NOMO-1 treated with dmso at 0.1 percent for 144 hours (cell line): ENCODE measurements around the gene CDC7.
"Not testable (repeated sequence)": the region's sequence is repeated elsewhere in the genome, so short reads cannot be mapped to it uniquely, and the experiment has no call there.

ENCODE experiments used
- DNase-seq: peaks from one replicate; lab custom pipeline; 2025; ENCODE audit not compliant: unreplicated experiment; lab: John Stamatoyannopoulos, UW

Gene CDC7

DNA sequence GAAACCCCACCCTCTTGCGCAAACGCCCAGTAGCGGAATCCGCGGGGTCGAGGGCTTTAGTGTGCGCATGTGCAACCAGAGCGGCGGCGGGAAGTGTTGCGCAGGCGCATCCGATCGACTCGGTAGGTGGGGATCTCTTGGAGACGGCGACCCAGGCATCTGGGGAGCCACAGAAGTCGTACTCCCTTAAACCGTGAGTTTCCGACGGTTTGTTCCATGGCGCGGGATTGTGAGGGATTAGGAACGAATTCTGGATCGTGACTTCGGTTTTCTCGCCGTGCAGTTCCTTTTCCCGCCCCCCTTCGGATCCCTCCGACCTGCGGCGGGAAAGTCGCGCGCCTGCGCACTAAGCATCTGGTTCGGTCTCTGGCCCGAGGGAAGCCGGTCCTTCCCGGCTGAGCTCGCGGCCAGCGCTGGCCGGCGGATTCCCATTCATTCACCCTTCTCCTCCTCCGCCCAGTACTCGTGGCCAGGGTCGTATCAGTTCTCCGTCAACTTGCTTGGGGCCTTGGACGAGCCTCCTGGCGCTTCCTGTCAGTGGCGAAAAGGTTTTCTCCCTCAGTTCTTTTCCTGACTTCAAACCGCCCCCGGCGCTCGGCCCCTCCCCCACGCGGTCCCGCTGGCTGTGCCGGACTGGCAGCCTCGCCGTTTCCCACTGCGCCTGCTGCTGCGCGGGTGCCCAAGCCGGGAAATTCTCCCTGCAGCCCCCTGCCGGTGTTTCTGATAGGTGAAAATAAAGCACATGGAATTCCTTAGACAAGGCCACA is at the start of gene CDC7:
TSS of gene CDC7 (plus strand) at position 96 of the 767 bp plus-strand sequence. CDS start 866 bp downstream, outside the sequence.
- DNase-seq = peak; percentile 88

DNA sequence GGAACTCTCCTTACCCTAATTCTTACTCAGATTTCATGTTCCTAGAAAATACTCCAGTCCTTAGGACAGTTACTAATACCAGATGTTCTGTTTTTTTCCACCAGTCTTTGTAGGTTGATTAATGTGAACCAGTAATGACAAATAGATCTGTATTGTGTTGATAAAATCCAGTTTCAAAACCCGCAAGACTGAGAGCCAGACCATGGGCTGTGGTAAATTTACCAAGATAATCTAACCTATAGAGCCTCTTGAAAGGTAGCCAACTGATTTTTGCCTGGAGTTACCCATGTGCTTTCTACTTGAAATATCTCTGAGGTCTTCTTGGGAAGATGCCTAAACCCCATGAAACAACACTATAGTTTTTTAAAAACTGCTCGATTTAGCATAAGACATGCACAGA is 46.5 kb upstream of the CDC7 start:
- no peak for DNase-seq

DNA sequence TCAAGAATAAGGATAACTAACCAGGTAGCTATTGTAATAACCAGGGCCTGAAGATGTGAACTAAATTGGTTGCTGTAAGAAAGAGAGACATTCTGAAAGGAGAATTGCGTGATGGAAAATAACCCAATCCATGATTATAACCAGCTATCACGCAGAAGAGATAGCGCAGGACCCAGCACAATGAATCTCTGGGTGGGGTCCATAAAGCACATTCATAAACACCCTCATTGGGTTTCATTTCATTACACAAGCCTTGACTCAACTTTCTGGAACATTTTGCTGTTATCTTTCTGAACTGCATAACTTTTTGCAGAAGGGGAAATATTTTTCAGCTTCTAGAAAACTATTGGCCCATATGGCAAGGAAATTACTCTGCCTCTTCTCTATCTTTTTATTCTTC is 45.3 kb upstream of the CDC7 start:
- no peak for DNase-seq

DNA sequence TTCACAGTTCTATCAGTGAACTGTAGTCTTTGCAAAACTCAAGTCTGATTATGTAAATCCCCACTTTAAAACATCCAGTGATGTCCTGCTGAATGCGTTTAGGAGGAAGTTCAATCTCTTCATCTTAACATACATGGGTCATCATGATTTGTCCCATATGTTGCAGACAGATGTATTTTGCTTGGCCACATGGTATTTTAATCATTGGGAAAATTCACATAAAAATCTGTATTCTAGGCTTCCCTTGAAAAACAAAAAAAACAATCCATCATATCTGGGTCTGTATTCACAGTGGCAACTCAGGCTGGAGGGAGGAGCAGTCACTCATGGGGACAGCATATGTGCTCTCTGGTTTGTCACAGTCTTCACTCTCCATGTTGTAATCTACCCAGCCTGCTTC is 44.8 kb upstream of the CDC7 start:
- no peak for DNase-seq

DNA sequence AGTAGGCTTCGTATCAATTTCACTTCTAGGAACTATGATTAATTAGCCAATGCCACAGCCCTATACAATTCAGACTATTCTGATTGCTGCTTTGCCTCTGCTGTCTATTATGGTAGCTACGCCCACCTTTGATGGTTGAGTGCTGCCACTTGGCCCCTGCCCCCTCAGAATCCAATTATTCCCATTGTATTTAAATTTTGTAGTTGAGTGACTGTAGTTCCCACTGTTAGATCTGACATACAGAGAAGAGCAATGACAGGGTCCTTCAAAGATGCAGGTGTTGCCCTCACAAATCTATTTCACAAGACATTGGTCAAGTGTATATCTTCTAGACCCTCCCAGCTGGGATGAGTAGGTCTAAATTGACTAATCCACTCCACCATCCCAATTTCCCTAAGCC is 35.3 kb upstream of the CDC7 start:
- not testable (repeated sequence) for DNase-seq

DNA sequence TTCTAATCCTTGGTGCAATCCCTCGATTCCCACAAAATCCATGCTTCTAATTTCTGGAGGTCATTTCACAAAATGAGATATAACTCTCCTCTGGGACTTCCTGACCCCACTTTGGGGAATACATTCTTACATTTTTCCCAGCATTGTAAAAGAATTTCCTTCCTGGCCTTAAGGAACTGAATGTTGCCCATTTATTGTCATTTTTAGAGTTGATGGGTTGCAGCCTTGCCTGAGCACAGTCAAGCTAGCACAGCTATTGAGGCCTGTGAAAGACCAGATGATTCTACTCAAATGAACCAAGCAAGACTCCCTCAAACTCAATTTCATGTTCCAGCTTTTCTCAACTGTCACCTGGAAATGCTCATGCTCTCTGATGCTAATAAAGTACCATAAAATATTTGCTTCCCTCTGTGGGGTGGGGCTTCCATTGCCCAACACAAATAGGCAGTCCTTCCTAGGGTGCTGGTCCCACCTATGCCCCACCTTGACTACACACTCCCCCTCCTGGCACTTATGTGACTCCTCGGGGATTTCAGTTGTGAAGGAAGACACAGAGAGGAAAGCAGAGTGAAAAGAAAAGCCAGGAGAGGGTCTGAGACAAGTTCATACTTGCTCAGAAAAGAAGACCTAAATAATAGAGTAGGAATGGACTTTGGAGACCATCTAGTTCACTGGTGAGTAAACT is 24.0 kb upstream of the CDC7 start:
- DNase-seq = no peak

DNA sequence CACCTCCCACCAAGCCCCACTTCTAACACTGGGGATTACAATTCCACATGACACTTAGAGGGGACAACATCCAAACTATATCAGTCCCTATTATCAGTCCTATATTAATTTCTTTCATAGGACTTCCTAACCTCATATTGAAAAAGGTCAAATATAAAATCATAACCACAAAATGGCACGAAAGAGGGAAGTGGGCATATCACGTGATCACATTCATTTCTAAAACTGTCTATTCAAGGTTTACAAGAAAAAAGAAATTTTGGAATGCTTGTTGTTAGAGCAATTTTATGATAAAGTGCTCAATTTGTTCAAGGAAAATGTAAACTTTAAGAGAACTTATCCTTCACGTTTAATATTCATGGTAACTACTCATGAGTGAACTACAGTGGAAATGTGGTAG is 13.2 kb upstream of the CDC7 start:
- DNase-seq = no peak

DNA sequence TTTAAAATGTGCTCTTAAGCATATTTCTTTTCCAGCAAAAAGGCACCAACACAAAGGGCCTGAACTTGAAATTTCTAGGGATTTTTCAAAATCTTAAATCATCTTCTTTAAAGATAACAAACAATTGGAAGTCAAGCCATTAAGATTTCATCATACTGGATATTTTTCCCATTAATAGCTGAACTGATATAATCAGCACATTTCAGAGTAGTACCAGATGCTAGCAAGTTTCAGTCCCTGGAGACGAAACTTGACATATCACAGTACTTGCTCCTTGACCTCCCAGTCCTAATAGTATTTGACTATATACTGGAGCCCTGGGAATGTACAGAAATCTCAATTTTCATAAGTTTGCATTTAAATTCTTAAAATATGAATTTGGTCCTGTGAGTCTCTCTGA is 10.2 kb upstream of the CDC7 start:
- no peak for DNase-seq

DNA sequence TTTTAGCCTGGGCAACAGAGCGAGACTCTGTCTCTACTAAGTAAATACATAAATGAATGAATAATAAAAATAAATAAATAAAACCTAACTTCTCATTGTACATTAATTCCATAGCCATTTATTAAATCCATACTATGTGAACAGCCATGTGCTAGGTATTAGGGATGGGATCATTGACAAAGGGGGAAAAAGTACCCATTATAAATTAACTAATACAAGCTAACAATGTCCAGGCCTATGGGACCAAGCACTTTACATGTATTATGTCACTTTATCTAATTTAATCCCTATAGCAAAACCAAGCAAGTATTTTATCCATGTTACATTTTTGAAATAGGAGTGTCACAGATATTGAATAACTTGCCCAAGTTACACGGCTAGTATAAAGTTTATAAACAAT is 2.6 kb upstream of the CDC7 start:
- DNase-seq = no peak

DNA sequence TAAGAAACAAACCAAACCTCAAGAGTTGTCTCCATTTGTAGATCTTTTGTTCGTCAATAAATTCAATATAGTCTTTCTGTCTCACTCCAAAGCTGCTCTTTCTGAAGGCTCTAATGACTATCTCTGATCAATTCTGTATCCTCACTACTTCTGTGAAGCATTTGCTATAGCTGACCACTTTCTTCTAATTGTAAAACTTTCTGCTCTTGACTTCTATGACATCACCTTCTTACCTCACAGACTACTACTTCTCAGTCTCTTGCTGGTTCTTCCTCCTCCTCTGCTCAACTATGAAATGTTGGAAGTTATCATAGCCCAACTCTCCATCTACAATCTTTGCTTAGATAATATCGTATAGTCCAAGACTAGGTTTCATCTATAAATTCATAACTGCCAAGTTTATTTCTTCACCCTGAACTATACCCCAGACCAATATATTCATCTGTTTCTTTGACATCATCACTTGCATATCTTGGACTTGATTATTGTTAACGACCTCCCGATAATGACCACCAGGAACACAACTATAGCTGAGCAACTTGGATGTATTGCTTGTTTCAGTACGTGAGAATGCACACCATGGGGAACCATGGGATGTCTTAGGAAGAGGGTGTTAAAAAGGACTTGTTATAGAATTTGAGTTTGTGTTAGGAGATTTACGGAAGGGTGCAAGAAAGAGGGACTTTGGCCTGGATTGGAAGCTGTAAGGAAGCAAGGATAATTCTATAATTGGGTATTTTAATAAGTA is 2.0 kb upstream of the CDC7 start:
- no peak for DNase-seq

DNA sequence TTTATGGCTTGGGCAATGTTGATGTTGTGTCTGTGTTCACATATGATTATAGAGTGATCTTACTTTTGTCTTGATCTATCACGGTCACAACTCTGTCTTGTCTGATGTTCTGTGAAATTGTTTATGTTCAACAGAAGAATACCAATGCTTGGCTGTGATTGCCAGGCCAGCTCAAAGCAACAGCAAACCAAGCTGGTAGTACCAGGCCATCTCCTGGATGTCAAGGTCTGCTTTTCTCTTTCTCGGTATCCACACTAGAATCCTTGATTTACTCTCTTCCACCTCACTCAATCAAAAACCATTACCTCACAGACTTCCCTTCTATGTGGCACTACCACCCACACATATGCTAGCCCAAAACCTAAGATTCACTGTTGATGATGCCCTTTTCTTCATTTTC is 1.3 kb upstream of the CDC7 start:
- DNase-seq = no peak

DNA sequence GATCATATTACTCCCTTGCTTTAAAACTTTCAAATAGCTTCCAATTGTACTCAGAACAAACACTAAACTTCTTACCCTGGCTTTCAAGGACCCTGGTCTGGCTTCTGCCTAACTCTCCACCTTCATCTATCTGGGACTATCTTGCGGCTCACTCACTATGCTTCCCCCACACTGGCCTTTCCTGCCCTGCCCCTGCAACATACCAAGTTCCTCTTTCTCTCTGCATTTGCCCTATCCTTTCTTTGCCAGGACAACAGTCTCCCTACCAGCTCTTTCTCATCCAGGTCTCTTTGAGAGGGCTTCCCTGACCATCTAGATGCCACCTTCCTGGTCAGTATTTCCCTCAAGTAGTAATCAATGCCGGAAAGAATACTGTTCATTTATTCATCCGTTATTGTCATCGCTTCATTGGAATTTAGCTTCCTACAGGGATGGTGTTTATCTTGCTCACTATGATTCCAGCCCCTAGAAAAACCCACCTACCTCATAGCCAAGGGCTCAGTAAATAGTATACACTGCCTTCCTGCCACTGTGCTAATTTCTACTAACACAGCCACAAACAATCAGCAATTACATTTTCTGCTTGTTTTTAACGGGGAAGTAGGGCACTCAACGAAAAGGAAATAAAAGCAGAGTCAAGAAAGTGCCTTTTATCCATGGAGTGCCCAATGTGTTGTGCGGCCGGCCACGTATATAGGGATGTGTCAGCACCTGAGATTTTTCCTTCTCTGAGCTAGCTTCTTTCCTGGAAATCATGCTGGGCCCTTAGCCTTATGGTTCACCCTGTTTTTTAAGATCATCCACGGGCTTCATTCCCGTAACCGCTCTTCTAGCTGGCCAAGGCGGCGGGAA is 521 bp upstream of the CDC7 start:
- peak; percentile 54 for DNase-seq

DNA sequence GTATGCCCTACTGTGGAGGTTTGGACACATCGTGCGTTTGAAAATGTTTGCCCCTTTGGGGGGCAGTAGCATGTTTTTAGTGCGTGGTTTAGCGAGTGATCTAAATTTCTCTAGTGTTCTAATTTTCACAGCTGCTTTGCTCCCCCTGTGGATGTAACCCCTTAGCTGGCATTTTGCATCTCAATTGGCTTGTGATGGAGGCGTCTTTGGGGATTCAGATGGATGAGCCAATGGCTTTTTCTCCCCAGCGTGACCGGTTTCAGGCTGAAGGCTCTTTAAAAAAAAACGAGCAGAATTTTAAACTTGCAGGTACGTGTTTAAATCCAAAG is 836 bp downstream of the CDC7 start:
- DNase-seq = peak; percentile 18

DNA sequence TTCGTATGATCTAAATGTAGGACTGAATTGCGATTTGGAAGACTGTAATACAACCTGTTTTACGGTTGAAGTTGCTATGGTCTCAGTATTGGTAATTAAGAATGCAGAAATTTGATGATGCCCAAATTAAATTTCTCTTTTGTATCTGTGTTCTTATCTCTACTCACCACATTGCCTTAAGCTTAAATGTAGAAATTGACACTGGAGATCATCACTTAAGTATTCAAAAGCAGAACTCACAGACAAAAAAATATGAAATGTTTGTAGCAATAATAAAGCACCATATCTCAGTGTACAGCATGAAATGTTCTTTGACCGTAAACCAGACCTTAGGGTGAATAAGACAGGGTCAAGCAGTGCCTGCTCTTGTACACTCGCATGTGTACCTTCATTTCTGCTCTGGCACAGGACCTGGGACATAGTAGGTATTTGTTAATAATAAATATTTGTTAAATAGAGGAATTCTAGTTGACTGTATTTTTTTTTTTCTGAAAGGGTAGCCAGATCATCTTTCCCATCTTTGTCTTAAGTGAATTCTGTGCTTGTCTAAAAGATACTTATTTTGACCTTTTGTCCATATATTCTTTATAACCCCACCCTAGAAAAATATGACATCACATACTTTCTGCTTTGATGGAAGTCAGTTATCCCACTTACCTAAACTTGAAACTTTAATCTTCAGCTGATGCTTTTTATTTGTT is 1.5 kb downstream of the CDC7 start:
- DNase-seq = no peak

DNA sequence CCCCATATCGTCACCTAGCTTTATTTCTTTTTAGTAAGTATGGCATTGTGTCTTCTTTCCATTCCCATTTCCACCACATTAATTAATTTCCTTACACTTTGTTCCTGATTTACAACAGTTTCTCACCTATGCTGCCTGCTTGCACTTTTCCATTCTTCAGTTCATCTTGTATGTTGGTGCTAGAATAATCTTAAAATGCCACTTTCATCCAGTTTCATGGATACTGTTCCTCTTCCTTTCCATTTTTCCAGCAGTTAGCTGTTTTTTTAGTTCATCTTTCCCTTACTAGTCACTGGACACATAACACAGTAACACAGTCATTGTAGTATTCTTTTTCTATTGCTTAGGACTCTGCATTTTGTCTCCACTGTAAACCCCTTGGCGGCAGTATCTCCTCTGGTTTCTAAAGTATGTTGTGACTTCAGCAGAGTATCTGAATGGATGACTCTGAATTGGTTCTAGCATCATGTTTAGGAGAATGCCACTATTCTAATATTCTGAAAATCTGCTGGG is 2.1 kb downstream of the CDC7 start:
- DNase-seq = no peak

DNA sequence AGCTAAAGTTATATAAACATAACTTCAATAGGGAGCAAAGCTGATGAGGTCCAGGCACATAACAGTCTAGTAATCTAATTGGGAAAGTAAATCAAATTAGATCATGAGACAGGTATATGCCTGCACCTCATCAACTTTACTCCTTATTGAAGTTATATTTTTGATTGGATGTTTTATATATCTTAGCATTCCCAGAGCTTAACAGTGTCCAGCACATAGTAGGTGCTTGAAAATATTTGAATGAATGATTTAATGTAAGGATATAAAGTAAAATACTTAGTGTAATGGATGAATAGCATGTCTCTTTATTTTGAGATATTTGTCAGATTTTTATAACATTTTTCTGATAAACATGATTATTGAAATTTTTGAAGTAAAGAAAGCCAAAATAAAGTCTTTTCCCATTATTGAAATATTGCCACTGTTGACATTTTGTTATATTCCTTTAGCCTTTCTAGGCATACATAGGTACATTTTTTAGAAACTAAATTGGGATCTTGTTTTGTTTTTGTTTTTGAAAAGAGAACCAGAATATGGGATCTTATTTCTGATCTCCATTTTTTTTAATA is 2.8 kb downstream of the CDC7 start:
- DNase-seq = no peak

DNA sequence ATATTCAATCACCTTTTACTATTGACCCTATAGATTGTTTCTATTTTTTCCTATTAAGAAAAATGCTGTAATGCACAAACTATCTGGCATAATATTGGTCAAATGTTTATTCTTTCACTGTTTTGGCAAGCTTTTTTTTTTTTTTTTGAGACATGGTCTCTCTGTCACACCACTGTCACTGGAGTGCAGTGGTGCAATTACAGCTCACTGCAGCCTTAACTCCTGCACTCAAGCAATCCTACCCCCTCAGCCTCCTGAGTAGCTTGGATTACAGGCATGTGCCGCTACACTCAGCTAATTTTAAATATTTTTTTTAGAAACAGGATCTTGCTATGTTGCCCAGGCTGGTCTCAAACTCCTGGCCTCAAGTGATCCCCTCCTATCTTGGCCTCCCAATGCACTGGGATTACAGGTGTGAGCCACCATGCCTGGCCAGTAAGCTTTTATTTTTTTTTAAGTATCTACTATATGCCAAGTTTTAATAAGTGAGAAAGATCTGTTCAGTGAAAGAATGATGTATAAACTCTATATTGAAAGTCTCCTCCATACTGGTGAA is 3.4 kb downstream of the CDC7 start:
- no peak for DNase-seq

DNA sequence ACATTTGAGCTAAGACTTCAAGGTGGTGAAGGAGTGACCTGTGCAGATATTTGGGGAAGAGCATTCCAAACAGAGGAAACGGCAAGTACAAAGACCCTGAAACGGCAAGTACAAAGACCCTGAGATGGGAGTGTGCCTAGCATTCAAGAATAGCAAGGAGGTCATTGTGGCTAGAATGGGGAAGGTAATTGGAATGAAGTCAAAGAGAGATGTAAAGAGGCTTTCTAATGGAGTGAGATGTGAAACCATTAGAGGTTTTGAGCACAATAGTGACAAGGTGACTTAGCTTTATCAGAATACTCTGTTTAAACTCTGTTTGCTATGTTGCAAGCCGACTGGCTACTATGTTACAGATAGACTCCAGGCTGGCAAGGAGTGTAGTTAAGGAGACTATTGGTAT is 4.4 kb downstream of the CDC7 start:
- DNase-seq = no peak

DNA sequence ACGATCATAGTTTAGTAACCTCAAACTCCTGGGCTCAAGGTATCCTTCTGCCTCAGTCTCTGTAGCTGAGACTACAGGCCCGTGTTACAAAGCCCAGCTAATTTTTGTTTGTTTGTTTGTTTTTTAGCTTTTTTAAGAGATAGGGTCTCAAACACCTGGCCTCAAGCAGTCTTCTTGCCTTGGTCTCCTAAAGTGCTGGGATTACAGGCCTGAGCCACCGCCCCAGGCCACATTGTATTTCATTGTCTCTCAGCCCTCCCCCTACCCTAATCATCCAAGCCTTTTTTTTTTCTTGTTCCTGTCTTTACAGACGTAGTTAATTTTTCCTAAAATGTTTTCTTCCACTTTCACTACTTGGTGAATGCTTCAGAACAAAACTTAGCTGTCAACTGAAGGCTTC is 5.4 kb downstream of the CDC7 start:
- DNase-seq = no peak

DNA sequence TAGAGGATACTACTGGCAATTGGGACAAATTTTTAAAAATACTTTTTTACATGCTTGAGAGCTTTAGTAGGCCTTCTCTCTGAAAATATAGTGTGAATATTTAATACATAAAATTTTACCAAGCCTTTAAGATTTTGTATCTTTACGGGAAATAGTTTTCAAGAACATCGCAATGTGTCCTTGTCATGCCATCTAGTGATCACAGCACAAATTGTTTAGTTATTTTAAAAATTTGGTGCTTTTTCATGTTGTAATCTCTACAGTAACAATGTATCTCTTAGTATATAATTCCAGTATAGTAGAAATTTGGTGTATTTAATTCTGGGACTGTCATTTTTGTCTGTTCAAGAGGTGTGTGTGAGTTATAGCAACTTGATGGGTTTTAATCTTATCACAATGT is 6.7 kb downstream of the CDC7 start:
- no peak for DNase-seq
